ENCODE measurements around the gene HTT. TPM values are rescaled to one million over a fixed set of nuclear protein-coding genes. Genes with fewer than 3 reads are reported as not detected.

The HTT gene
- total RNA-seq, 6 experiments from 2014 or later: 38.1 to 52.0 (median 47.8) TPM

GRCh38 chr4:3257103-3257555, 182.6 kb downstream of the HTT start:
- Mint-ChIP-seq H3K27ac (no peak overlapping the region), H3K4me1 (ENCODE audit: low read depth) (no peaks in the 10 kb centered on the region; the same call in 1 of the 2 replicates), H3K36me3 (ENCODE audit: low read depth) (no peaks in the 10 kb centered on the region), H3K27me3 (ENCODE audit: insufficient read depth) (peaks cover 1% of the 10 kb centered on the region), H3K4me3 (no peak overlapping the region), H3K9me3 (no peaks in the 10 kb centered on the region)
- DNase-seq: no peak
- TF ChIP-seq CTCF (IDR thresholded peaks at IDR 0.05): no peak

GRCh38 chr4:3257556-3258482, 183.3 kb downstream of the HTT start:
- Mint-ChIP-seq H3K36me3 (ENCODE audit: low read depth) (no peaks in the 10 kb centered on the region), H3K27ac (no peak overlapping the region), H3K27me3 (ENCODE audit: insufficient read depth) (peaks cover 1% of the 10 kb centered on the region), H3K4me3 (no peak overlapping the region), H3K9me3 (no peaks in the 10 kb centered on the region), H3K4me1 (ENCODE audit: low read depth) (no peaks in the 10 kb centered on the region; the same call in 1 of the 2 replicates)
- TF ChIP-seq CTCF (IDR thresholded peaks at IDR 0.05): no peak
- DNase-seq: peak; percentile 12

GRCh38 chr4:3261411-3262207, 187.1 kb downstream of the HTT start:
- DNase-seq: no peak
- H3K27me3 Mint-ChIP-seq (ENCODE audit: insufficient read depth): peaks cover 26% of the 10 kb centered on the region
- H3K4me1 Mint-ChIP-seq (ENCODE audit: low read depth): no peaks in the 10 kb centered on the region; the same call in 1 of the 2 replicates
- no peak overlapping the region for H3K27ac Mint-ChIP-seq
- no peaks in the 10 kb centered on the region for H3K36me3 Mint-ChIP-seq (ENCODE audit: low read depth)
- no peaks in the 10 kb centered on the region for H3K9me3 Mint-ChIP-seq
- TF ChIP-seq CTCF (IDR thresholded peaks at IDR 0.05): no peak
- H3K4me3 Mint-ChIP-seq: no peak overlapping the region

GRCh38 chr4:3262208-3263052, 187.9 kb downstream of the HTT start:
- DNase-seq: no peak
- H3K4me3 Mint-ChIP-seq: no peak overlapping the region
- H3K4me1 Mint-ChIP-seq (ENCODE audit: low read depth): no peaks in the 10 kb centered on the region; the same call in 1 of the 2 replicates
- H3K36me3 Mint-ChIP-seq (ENCODE audit: low read depth): no peaks in the 10 kb centered on the region
- peaks cover 25% of the 10 kb centered on the region for H3K27me3 Mint-ChIP-seq (ENCODE audit: insufficient read depth)
- no peak overlapping the region for H3K27ac Mint-ChIP-seq
- no peak for TF ChIP-seq CTCF (IDR thresholded peaks at IDR 0.05)
- no peaks in the 10 kb centered on the region for H3K9me3 Mint-ChIP-seq
